Dendritic cell treated with granulocyte-macrophage colony-stimulating factor and Interleukin-4, amounts not matched to agents 40 ng/mL and 50 ng/mL, for 4 days (primary cell): Measurements from ENCODE around the gene MAP3K4.
"Not testable (repeated sequence)": the region's sequence is repeated elsewhere in the genome, so short reads cannot be mapped to it uniquely, and the experiment has no call there.

Experiments used
- H3K27ac Mint-ChIP-seq: one replicate; pipeline ENCODE4 v1.8.0; 2022; ENCODE audit warnings: mild to moderate bottlenecking, mixed read lengths
- H3K27me3 Mint-ChIP-seq: one replicate; pipeline ENCODE4 v1.8.0; 2022; ENCODE audit warnings: mild to moderate bottlenecking, mixed read lengths
- H3K36me3 Mint-ChIP-seq: one replicate; pipeline ENCODE4 v1.8.0; 2022; ENCODE audit warnings: low read depth, mixed read lengths
- H3K4me1 Mint-ChIP-seq: one replicate; pipeline ENCODE4 v1.8.0; 2022; ENCODE audit warnings: low read depth, mixed read lengths
- H3K4me3 Mint-ChIP-seq: one replicate; pipeline ENCODE4 v1.8.0; 2022; ENCODE audit warnings: mild to moderate bottlenecking, moderate library complexity, mixed read lengths
- H3K9me3 Mint-ChIP-seq: one replicate; pipeline ENCODE4 v1.8.0; 2022; ENCODE audit warnings: mixed read lengths
- intact Hi-C: fragments of 100-400 bp; cut with micrococcal nuclease; formaldehyde crosslinking; loops from one replicate; pipeline ENCODE4 v1.15.0; 2022

The MAP3K4 gene

GRCh38 chr6:160960839-160961238 lies 30.7 kb upstream of the MAP3K4 start:
- H3K27ac Mint-ChIP-seq = no peak overlapping the region
- no peaks in the 10 kb centered on the region for H3K4me1 Mint-ChIP-seq
- no peaks in the 10 kb centered on the region for H3K36me3 Mint-ChIP-seq
- H3K9me3 Mint-ChIP-seq = no peaks in the 10 kb centered on the region
- no peak overlapping the region for H3K4me3 Mint-ChIP-seq
- H3K27me3 Mint-ChIP-seq = peaks cover 20% of the 10 kb centered on the region
- intact Hi-C loops = no loop called here

GRCh38 chr6:160962835-160963623 lies 28.5 kb upstream of the MAP3K4 start:
- no peaks in the 10 kb centered on the region for H3K36me3 Mint-ChIP-seq
- H3K9me3 Mint-ChIP-seq = no peaks in the 10 kb centered on the region
- H3K27me3 Mint-ChIP-seq = peaks cover 17% of the 10 kb centered on the region
- H3K27ac Mint-ChIP-seq = no peak overlapping the region
- H3K4me1 Mint-ChIP-seq = no peaks in the 10 kb centered on the region
- intact Hi-C loops = no loop called here
- H3K4me3 Mint-ChIP-seq = no peak overlapping the region

- peaks cover 17% of the 10 kb centered on the region for H3K27me3 Mint-ChIP-seq
- intact Hi-C loops = no loop called here
- no peak overlapping the region for H3K27ac Mint-ChIP-seq
- H3K36me3 Mint-ChIP-seq = no peaks in the 10 kb centered on the region
- no peaks in the 10 kb centered on the region for H3K9me3 Mint-ChIP-seq
- H3K4me3 Mint-ChIP-seq = no peak overlapping the region
- no peaks in the 10 kb centered on the region for H3K4me1 Mint-ChIP-seq
These were observed 27.9 kb upstream of the MAP3K4 start for GRCh38 chr6:160963651-160964050.

GRCh38 chr6:160965893-160966292 lies 25.7 kb upstream of the MAP3K4 start:
- intact Hi-C loops = no loop called here
- Mint-ChIP-seq H3K36me3 (no peaks in the 10 kb centered on the region), H3K4me1 (no peaks in the 10 kb centered on the region), H3K27ac (no peak overlapping the region), H3K9me3 (no peaks in the 10 kb centered on the region), H3K27me3 (peaks cover 19% of the 10 kb centered on the region), H3K4me3 (no peak overlapping the region)

- Mint-ChIP-seq H3K27me3 (peaks cover 17% of the 10 kb centered on the region), H3K36me3 (no peaks in the 10 kb centered on the region), H3K27ac (no peak overlapping the region), H3K4me1 (no peaks in the 10 kb centered on the region), H3K4me3 (no peak overlapping the region), H3K9me3 (no peaks in the 10 kb centered on the region)
- intact Hi-C loops = no loop called here
These were observed 24.9 kb upstream of the MAP3K4 start for GRCh38 chr6:160966493-160967229.

GRCh38 chr6:160967351-160967750 lies 24.2 kb upstream of the MAP3K4 start:
- Mint-ChIP-seq H3K36me3 (no peaks in the 10 kb centered on the region), H3K4me1 (no peaks in the 10 kb centered on the region), H3K27me3 (peaks cover 17% of the 10 kb centered on the region), H3K4me3 (no peak overlapping the region), H3K9me3 (no peaks in the 10 kb centered on the region), H3K27ac (no peak overlapping the region)
- intact Hi-C loops = no loop called here

GRCh38 chr6:160967833-160968232 lies 23.7 kb upstream of the MAP3K4 start:
- Mint-ChIP-seq H3K4me1 (no peaks in the 10 kb centered on the region), H3K27me3 (peaks cover 17% of the 10 kb centered on the region), H3K27ac (no peak overlapping the region), H3K36me3 (no peaks in the 10 kb centered on the region), H3K4me3 (no peak overlapping the region), H3K9me3 (no peaks in the 10 kb centered on the region)
- intact Hi-C loops = no loop called here

- Mint-ChIP-seq H3K27me3 (peaks cover 14% of the 10 kb centered on the region), H3K4me3 (no peak overlapping the region), H3K27ac (no peak overlapping the region), H3K4me1 (no peaks in the 10 kb centered on the region), H3K36me3 (no peaks in the 10 kb centered on the region), H3K9me3 (no peaks in the 10 kb centered on the region)
- intact Hi-C loops = no loop called here
These were observed 20.4 kb upstream of the MAP3K4 start for GRCh38 chr6:160971171-160971570.

- no peak overlapping the region for H3K27ac Mint-ChIP-seq
- no peaks in the 10 kb centered on the region for H3K9me3 Mint-ChIP-seq
- no peaks in the 10 kb centered on the region for H3K4me1 Mint-ChIP-seq
- H3K27me3 Mint-ChIP-seq = peaks cover 14% of the 10 kb centered on the region
- intact Hi-C loops = no loop called here
- H3K36me3 Mint-ChIP-seq = no peaks in the 10 kb centered on the region
- no peak overlapping the region for H3K4me3 Mint-ChIP-seq
These were observed 19.5 kb upstream of the MAP3K4 start for GRCh38 chr6:160972111-160972510.

- H3K36me3 Mint-ChIP-seq, H3K27ac Mint-ChIP-seq, H3K9me3 Mint-ChIP-seq, H3K4me1 Mint-ChIP-seq, H3K4me3 Mint-ChIP-seq, intact Hi-C loops: not testable (repeated sequence)
- H3K27me3 Mint-ChIP-seq = peaks cover 13% of the 10 kb centered on the region
These were observed 19.0 kb upstream of the MAP3K4 start for GRCh38 chr6:160972594-160972993.

GRCh38 chr6:160973311-160974250 lies 18.0 kb upstream of the MAP3K4 start:
- peaks cover 19% of the 10 kb centered on the region for H3K27me3 Mint-ChIP-seq
- intact Hi-C loops = no loop called here

GRCh38 chr6:160974304-160974771 lies 17.2 kb upstream of the MAP3K4 start:
- Mint-ChIP-seq H3K27ac (no peak overlapping the region), H3K9me3 (no peaks in the 10 kb centered on the region), H3K36me3 (no peaks in the 10 kb centered on the region), H3K27me3 (peaks cover 20% of the 10 kb centered on the region), H3K4me3 (no peak overlapping the region), H3K4me1 (peaks cover 6% of the 10 kb centered on the region)
- intact Hi-C loops = no loop called here

More at GRCh38 chr6:160973311-160974250, 18.0 kb upstream of the MAP3K4 start:
- no peaks in the 10 kb centered on the region for H3K9me3 Mint-ChIP-seq
- H3K4me3 Mint-ChIP-seq = no peak overlapping the region
- H3K4me1 Mint-ChIP-seq = peaks cover 6% of the 10 kb centered on the region
- H3K27ac Mint-ChIP-seq = no peak overlapping the region
- H3K36me3 Mint-ChIP-seq = no peaks in the 10 kb centered on the region

GRCh38 chr6:160975162-160975561 lies 16.4 kb upstream of the MAP3K4 start:
- intact Hi-C loops = no loop called here
- H3K4me1 Mint-ChIP-seq = peaks cover 6% of the 10 kb centered on the region
- no peak overlapping the region for H3K4me3 Mint-ChIP-seq
- H3K27ac Mint-ChIP-seq = no peak overlapping the region
- H3K27me3 Mint-ChIP-seq = peaks cover 18% of the 10 kb centered on the region
- no peaks in the 10 kb centered on the region for H3K9me3 Mint-ChIP-seq
- H3K36me3 Mint-ChIP-seq = no peaks in the 10 kb centered on the region

GRCh38 chr6:160975961-160976360 lies 15.6 kb upstream of the MAP3K4 start:
- H3K27me3 Mint-ChIP-seq = peaks cover 13% of the 10 kb centered on the region
- H3K4me1 Mint-ChIP-seq, H3K4me3 Mint-ChIP-seq, H3K36me3 Mint-ChIP-seq, H3K9me3 Mint-ChIP-seq, H3K27ac Mint-ChIP-seq, intact Hi-C loops: not testable (repeated sequence)
